NK-92 treated with Interleukin-12 subunit alpha and Interleukin-12 subunit beta, amount 100 ng/mL, for 24 hours (cell line): ENCODE measurements around the gene AIFM1.

Experiments used
- DNase-seq: peaks from one replicate; lab custom pipeline; 2025; lab: John Stamatoyannopoulos, UW

The AIFM1 gene

DNA sequence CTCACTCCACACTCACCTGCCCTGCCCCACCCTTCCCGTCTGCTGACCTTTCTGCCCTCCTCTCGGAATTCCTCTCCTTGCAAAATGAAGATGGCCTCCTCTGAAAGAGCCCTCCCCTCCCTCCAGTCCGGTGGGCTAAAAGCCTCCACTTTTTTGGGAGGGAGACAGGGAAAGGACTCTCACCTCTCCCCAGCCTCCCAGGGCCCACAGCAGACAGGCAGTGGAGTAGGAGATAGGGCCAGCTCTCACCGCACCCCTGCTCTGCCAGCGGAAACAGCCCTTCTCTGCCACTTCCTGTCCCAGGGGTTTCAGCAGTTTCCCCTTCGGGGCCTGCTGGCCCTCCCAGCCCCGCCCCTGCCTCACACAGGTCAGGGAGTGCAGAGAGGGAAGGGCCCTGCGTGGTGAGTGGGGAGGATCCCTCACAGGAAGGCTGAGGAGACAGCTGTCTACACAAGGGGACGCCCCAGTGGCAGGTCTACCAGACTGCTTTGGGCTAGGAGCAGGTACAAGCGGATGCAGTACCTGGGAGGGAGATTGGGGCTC is 73.6 kb downstream of the AIFM1 start:
- DNase-seq = peak; percentile 86

DNA sequence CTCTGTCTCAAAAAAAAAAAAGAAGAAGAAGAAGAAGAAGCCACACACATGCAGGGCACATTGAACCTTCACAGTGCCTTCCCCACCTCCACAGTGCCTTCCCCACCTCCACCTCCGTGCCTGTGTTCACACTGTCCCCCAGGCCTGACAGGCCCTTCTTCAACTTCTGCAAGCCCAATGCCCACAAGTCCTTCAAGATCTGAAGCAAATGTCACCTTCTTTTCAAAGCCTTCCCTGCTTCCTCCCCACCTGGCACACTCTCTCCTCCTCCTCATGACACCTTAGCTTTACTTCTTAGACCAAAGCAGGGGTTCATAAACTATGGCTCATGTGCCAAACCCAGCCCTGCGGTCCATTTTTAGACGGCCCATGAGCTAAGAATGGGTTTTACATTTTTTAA is 75.3 kb downstream of the AIFM1 start:
- no peak for DNase-seq

DNA sequence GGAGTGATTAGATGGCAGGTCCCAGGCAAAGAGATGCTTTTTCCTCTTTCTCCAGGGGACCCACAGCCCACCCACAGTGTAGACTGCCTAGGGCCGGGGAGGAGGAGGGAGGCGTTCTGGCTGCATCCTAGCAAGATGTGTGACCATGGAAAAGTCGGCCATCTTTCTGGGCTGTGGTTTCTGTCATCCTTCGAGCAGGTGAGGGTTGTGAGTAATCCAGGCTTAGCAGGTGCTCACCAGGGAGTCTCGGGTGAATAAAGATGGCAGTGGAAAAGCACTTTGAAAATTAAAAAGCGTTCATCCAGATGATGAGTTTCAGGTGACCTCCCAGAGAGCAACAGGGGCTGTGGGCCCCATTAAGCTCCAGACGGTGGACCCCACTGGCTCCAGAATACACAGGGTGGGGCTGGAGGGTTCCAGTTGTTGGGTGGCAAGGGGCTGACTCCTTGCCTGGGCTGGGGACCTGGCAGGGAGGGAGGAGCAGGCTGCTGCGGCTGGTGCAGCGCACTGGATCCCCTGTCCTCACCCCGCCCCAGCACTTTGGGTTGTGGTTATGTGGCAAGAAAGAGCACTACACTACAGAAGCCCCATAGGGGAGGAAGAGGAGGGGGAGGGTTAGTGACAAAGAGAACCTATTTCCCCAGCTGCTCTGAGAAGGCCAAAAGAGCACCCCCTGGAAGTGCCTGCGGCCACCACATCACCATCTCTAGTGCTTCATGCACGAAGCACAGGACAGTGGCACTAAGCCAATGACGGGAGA is 79.0 kb downstream of the AIFM1 start:
- DNase-seq = peak; percentile 66

DNA sequence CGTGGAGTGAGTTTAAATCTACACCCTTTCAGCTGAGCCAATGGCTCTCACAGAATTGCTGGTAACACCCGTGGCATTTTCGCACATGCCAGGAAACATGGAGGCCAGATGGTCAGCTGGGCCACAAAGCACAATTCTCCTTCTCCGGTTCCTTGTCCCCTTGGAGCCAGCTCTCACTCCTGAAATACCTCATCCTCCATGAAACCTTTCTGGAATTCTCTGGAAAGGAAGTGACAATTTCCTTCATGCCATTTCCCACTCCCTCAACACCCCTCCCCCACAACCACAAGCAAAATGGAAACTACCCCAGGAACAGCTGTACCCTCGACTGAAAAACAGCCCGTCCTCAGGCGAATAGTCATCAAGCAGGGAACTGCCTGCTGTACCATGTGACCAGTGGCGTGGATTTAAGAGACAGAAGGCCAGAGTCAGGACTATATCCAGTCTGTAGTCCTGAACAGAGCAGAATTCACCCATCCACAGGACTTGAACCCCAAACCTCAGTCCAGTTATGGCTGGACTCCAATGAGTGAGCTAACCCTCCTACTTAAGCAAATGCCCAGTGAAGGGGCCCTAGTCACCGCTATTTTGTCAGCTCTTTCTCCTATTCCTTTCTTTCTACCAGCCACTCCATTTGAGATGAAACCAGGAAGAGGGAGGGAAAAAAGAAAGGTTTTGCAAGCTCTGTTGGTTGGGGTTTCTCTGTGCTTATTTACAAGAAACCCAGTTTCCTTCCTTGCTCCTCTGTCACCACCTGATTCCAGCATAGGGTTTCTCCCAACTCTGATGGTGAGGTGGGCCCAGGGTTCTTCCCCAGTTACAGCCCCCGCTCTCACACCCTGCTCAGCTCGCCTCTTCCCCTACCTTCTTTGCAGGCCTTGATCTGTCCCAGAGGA is 79.8 kb downstream of the AIFM1 start:
- no peak for DNase-seq

DNA sequence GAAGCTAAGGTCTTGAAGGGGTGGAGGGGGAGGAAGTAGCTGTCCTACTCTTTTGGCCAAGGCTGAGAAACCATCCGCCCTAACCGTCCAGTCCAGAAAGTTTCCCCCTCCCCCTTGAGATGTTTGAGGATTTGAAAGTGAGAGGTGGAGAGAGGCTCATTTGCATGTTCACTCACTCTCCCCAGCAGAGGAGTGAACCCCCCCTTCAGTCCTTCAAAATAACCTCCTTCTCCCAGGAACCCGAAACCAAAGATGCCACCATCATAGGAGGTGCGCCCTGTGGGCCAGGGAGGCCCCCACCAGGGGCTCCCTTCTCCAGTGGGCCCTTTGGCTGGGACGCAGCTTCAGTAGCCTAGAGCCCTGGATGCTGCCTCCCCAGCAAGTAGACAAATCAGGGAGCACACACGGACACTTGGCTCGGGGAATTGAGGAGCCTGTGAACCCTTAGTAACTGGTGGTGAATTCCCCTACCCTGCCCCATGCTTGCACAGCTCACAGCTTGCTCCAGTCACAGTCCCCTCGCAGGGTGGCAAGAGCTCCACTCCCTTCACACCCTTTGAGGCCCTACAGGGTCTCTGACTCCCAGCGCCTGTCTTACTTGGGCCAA is 80.9 kb downstream of the AIFM1 start:
- DNase-seq = peak; percentile 19

DNA sequence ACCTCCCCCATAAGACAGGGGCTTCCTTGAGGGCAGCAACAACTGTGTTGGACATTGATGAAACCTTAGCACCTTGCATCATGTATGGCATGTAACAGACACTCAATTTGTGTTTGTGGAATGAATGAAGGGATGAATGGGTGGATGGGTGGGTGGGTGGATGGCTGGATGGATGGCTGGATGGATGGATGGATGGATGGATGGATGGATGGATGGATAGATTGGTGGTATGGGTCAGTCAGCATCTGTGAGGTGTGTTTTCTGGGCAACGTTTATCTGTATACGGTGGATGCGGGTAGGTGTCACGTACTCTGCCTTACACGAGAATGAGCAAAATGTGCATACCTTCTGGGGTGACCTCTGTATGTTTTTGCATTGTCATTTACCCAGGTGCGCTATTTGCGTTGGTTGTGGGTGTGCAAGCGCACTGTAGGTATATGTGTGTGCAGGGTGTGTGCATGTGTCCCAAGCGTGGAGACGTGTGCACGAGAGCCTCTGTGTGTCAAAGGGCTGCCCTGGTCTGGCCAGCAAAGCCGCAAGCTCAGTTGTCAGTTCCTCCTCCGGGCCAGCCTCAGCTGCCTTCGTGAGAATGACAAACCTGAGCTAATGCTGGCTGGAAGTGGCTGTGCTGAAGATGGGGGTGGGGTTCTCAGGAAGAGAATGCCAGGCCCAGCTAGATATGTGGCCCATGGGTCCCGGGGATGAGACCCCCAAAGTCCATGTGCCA is 81.8 kb downstream of the AIFM1 start:
- peak; percentile 6 for DNase-seq

DNA sequence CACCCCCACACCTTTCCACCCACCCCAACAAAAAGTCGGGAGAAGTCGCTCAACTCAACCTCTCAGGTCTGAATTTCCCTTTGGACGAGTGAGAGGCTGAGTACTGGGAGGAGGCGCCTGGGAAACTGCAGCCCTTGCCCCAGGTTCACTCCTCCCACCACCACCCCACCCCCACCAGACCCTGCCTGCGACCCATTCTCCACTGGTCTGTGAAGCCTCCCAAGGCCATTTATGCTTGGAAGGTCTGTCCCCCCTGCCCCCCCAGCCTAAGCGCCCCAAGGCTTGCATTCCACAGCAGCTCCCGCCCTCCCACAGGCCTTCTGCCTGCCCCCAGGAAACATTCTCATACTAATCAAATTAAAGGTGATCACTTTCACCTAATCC is 82.5 kb downstream of the AIFM1 start:
- no peak for DNase-seq

DNA sequence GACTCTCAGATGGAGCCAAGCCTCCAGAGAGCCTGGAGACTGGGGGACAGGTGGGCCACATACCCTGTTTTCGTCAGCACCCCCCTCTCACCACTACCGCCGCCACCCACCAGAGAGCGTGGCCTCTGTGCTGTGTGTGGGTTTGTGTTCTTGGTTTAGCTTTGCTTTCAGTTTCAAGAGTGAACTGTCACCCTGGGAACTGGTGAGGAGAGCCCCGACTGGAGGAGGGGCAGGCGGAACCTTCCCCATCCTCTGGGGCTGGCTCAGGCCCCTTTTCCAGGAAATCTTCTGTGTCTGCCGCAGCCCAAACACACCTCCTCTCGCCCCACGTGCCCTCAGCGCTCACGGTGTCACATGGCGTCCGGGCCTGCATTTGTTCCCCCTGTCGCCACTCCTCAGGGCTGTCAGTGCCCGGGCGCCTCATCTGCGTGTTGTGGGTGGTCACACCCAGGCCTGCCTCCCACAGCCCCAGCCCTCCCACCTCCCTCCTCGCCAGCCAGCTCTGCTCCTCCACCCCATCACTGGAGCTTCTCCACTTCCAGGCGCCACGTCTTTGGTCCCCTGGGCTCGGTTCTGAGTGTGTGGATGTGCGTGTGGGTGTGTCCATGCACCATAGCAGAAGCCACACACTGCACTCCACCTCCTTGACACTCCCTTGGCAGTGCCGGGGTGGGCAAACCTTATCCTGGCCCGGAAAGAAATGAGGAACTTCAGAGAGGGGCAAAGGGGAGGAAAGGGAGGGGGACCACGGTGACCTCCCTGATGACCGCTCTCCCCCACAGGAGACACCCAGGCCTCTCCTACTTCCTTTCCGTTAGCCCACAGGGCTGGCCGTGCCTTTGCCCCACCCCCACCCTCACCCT is 83.2 kb downstream of the AIFM1 start:
- peak; percentile 61 for DNase-seq

DNA sequence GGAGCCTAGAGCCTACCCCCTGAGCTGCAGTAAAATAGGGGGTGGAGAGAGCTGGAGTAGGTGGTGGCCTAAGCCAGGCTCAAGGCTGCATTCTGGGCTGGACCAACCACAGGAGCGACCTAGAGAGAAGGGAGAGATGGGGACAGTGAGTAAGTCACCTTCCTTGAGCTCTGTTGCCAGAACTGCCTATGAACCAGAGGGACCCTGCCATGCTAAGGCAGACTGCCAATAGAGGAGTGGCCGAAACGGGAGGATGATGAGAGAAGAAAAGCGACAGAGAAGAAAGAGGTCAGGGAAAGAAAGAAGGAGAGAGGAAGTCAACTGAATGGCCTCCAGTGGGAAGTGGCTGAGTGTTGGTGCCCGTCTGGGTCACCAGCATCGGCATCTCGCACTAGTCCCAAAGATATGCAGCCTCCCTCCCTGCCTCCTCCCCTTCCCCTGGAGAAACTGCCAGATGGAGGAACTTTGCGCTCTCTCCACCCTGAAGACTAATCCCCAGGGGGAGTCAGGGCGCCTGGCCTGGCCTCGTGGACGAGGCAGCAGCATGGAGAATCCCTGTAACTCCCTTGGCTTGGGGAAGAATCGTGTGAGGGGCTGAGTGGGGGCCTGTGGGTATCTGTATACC is 84.1 kb downstream of the AIFM1 start:
- DNase-seq = no peak

DNA sequence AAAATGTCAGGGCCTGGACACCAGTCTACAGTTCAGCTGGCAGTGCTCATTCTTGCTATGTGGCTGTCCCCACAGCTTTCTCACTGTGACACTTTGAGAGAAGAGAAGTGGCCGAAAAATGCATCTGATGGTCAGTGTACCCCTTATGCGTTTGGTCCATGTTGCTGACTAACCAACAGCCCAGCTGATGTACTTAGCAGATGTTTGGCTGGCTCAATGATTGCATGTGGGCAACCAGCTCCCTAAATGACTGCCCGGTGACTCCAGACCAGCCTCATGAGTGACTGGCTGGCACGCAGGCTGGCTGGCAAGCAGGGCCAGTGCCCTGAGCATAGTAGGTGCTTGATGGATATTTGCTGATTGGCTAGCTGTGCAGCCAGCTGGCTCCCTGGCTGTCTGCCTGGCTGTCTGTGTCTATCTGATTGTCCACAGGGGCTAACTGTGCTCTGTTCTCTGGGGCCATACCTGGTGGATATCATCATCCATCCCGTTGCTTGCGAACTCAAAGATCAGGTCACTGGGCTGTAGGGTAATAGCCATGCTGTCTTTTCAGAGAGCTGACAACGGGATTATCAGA is 84.8 kb downstream of the AIFM1 start:
- DNase-seq = no peak

DNA sequence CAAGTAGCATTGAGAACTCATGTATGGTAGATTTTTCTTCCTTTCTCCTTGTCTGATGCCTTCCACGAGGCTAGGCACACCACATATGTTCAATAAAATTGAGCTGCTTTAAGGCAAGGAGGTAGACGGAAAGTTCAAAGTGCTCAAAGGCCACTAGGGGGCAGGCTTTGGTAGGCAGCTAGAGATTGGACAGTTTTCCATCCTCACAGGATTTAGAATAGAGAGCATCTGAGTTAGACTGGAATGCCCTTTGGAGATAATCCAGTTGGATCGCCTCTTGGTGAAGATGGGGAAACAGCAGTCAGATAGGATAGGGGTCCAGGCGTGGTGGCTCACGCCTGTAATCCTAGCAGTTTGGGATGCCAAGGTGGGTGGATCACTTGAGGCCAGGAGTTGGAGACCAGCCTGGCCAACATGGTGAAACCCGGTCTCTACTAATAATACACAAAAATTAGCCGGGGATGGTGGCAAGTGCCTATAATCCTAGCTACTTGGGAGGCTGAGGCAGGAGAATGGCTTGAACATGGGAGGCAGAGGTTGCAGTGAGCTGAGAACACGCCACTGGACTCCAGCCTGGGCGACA is 85.7 kb downstream of the AIFM1 start:
- DNase-seq = peak; percentile 9
